Lower leg skin (tissue), 3 donors: ENCODE results near the gene MEIS2.

Experiments
- POLR2A ChIP-seq, 2 donors: fragments of 450-650 bp; IDR thresholded peaks; one replicate each; pipeline ENCODE4 v1.6.1; 2016 to 2017; ENCODE audit warnings: antibody characterized with exemption in 2 of 2, mild to moderate bottlenecking in 1 of 2, moderate library complexity in 1 of 2
- TF ChIP-seq, protein P1 (sequence below), 3 donors: fragments of 450-650 bp; IDR thresholded peaks; one replicate each; pipeline ENCODE4 v1.5.1; 2016; ENCODE audit warnings: antibody characterized with exemption in 3 of 3, mild to moderate bottlenecking in 3 of 3, moderate library complexity in 2 of 3

GRCh38 chr15:36951731-36952247 lies 148.6 kb downstream of the MEIS2 start:
- TF ChIP-seq, protein P1, sequence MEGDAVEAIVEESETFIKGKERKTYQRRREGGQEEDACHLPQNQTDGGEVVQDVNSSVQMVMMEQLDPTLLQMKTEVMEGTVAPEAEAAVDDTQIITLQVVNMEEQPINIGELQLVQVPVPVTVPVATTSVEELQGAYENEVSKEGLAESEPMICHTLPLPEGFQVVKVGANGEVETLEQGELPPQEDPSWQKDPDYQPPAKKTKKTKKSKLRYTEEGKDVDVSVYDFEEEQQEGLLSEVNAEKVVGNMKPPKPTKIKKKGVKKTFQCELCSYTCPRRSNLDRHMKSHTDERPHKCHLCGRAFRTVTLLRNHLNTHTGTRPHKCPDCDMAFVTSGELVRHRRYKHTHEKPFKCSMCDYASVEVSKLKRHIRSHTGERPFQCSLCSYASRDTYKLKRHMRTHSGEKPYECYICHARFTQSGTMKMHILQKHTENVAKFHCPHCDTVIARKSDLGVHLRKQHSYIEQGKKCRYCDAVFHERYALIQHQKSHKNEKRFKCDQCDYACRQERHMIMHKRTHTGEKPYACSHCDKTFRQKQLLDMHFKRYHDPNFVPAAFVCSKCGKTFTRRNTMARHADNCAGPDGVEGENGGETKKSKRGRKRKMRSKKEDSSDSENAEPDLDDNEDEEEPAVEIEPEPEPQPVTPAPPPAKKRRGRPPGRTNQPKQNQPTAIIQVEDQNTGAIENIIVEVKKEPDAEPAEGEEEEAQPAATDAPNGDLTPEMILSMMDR (IDR thresholded peaks at IDR 0.05) = no peak
- no peak for TF ChIP-seq POLR2A (IDR thresholded peaks at IDR 0.05)
